ENCODE data around the gene PAX5.

PAX5 gene

DNA sequence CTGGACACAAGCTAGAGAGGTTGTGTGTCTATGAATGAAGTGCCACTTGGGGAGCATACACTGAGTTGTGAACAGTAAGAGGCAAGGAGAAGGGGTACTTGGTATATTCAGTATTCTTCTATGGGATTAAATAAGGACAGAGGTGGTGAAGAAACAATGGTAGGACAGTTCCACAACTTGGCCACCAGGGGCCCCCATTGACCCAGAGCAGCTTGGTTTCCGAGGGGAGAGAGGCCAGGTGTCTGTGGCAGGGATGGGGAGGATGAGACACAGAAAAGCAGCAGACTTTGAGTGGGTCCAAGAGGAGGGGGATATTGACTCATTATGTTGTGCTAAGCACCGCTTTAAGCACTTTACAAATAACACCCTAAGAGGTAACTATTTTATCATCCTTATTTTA is 240.8 kb downstream of the PAX5 start:
- no peak for DNase-seq

DNA sequence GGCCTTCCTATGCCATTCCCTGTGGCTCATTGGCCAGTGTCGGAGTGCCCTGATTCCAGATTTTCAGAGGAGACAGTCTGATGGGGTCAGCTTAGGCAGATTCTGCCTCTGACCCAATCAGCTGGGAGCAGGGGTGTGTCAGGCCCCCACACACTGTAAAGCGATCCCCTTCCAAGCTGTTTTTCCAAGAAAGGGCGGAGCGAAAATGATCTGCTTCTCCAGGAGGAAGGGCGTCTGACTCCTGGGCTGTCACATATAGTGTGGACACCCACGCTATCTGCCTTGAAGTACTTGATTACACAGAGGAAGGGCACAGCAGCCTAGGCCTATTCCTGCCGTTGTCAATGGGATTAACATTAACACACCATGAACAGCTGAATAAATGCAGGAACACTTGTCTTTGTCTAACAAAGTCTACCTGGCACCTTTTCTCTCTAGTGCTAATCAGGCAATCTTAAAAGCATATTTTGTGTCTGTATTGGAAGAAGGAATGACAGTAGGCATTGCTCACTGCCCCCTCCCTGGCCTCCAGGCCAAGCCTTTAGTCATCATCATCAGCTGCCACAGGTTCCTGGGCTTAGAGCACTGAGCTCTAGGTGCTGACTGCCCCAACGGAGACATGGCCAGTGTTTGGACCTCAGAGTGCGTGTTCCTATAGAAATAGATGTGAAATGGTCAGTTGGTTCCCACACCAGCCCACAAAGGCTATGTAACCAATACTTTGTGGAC is 242.7 kb downstream of the PAX5 start:
- DNase-seq: no peak

DNA sequence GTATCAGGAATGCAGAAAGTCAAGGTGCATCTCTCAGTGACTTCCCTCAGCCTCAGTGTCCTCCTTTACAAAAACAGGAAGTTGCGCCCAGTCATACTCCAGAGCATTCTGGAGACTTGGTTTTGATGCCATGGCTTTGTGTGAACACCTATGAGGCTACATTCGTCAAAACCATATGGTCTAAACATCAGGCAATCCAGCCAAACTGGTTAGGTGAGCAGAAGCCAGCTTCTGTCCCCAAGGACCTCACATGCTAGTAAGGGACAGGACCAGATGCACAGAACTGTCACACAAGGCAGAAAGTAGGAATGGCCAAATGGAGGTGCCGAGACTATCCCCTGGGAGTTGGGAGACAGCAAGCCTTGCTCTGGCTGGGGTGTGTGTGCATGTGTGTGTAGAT is 244.2 kb downstream of the PAX5 start:
- DNase-seq: no peak

- DNase-seq: no peak
Measured at GRCh38 chr9:36788534-36788933, 245.5 kb downstream of the PAX5 start.

GRCh38 chr9:36787709-36788108 is 246.4 kb downstream of the PAX5 start:
- DNase-seq: no peak
